GM10847 (cell line): Measurements from ENCODE around the gene BRD9.

Experiments used
- POLR2A ChIP-seq: IDR thresholded peaks from 2 replicates; pipeline ENCODE4 v1.6.1; 2011; ENCODE audit not compliant: insufficient read length; ENCODE audit errors: extremely low read depth

BRD9 gene

GRCh38 chr5:859798-860296 is 32.8 kb downstream of the BRD9 start:
- TF ChIP-seq POLR2A = no peak

GRCh38 chr5:859391-859790 is 33.2 kb downstream of the BRD9 start:
- TF ChIP-seq POLR2A = no peak

GRCh38 chr5:858726-859125 is 33.9 kb downstream of the BRD9 start:
- TF ChIP-seq POLR2A = no peak

GRCh38 chr5:856531-857425 is 35.8 kb downstream of the BRD9 start:
- TF ChIP-seq POLR2A = no peak

DNA sequence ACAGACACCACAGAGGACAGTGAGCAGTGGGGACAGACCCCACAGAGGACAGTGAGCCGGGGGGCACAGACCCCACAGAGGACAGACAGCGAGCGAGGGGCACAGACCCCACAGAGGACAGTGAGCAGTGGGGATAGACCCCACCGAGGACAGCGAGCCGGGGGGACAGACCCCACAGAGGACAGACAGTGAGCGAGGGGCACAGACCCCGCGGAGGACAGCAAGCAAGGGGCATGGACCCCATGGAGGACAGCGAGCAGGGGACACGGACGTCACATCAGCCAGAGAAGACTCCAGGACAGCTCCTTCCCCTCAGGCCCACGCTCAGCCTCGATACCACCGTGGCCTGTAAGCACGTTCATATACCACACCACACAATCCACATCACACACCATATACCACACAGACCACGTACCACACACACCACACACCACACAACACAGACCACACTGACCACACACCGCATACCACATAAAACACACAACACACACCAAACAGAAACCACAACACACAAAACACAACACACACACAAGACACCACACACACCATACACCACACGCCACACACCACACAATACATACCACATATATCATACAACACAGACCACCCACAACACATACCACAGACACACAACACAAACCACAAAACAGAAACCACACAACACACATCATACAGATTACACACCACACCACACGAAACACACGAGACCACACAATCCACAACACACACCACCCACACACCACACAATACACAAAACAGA is 36.6 kb downstream of the BRD9 start:
- no peak for TF ChIP-seq POLR2A

GRCh38 chr5:854966-855743 is 37.4 kb downstream of the BRD9 start:
- no peak for TF ChIP-seq POLR2A

GRCh38 chr5:854217-854616 is 38.4 kb downstream of the BRD9 start:
- no peak for TF ChIP-seq POLR2A

DNA sequence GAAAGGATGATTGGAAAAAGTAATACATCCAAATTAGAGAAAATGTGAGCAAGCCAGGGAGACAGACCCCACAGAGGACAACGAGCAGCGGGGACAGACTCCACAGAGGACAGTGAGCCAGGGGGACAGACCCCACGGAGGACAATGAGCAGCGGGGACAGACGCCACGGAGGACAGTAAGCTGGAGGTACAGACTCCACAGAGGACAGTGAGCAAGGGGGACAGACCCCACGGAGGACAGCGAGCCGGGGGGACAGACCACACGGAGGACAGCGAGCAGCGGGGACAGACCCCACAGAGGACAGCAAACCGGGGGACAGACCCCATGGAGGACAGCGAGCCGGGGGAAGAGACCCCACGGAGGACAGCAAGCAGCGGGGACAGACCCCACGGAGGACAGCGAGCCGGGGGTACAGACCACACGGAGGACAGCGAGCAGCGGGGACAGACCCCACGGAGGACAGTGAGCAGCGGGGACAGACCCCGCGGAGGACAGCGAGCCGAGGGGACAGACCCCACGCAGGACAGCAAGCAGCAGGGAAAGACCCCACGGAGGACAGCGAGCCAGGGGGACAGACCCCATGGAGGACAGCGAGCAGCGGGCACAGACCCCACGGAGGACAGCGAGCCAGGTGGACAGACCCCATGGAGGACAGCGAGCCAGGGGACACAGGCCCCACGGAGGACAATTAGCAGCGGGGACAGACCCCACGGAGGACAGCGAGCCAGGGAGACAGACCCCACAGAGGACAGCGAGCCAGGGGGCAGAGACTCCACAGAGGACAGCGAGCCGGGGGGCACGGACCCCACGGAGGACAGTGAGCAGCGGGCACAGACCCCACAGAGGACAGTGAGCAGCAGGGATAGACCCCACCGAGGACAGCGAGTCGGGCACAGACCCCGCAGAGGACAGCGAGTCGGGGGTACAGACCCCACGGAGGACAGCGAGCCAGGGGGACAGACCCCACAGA is 39.9 kb downstream of the BRD9 start:
- TF ChIP-seq POLR2A = no peak

GRCh38 chr5:852018-852417 is 40.6 kb downstream of the BRD9 start:
- no peak for TF ChIP-seq POLR2A

DNA sequence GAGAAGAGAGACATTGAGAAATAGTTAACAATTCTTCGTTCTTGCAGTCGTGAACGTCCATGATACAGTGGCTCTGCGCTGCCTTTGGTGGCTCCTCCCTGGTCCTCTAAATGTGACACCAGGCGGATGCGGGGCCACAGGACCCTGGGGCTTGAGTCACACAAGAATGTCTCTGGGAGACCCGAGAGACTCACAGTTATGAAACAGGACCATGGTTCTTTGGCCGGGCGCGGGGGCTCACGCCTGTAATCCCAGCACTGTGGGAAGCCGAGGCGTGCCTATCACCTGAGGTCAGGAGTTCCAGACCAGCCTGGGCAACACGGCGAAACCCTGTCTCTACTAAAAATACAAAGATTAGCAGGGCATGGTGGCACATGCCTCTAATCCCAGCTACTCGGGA is 41.0 kb downstream of the BRD9 start:
- TF ChIP-seq POLR2A = no peak

DNA sequence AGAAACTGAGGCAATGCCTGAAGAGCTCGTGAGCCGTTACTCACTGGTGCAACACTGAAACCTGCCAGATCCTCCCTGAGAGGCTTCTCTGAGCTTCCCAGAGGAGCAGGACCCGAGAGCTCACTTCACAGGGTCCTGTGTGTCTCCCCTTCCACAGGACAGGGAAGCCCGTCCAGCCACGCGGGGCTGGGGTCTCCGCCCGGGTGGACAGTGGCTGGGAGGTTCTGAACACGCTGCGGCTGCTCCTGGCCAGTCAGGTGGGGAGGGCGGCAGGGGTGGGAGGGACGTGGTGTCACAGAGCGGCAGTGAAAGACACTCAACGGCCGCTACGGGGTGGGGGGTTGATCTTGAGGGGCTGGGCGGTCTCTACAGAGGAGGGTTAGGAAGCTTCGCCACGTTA is 41.5 kb downstream of the BRD9 start:
- no peak for TF ChIP-seq POLR2A

- no peak for TF ChIP-seq POLR2A
These were observed 42.0 kb downstream of the BRD9 start, which contains the start of gene ZDHHC11 for GRCh38 chr5:850511-851006. Gene ZDHHC11 (minus strand): TSS chr5:850986. CDS start chr5:850602, 384 bp downstream.

DNA sequence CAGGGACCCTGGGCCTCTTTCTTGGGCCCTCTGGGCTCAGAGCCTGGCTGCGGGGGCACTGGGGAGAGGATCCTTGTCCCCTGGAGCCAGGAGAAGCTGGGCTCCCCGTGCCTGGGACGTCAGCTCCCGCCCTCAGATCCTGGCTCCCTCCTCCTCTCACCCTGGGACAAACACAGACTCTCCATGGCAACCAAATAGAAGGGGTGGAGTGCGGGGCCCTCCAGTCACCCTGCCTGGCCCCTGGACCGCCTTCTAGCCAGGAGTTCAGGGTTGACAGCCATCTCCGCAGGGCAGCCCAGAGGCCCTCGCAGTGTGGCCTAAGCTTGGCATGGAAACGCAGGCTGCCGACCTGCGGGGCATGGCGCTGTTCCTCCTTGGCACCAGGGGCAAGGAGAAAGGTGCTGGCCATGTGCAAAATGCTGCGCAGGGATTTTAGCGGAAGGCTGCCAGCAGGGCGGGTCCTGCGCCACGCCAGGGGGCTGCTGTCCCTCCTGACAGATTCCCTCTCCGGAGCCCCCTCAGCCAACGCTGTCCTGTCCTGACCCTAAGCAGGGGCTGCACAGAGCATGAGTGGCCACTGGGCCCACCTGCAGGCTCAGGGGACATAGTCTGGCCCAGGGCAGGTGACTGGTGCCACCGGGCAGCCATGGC is 42.8 kb downstream of the BRD9 start:
- no peak for TF ChIP-seq POLR2A
